Kidney (tissue), 14 donors: ENCODE data around the gene ABCB9. TPM values are rescaled to one million over a fixed set of nuclear protein-coding genes. Genes with fewer than 3 reads are reported as not detected.

ENCODE experiments used
- DNase-seq, 5 donors: peaks; one replicate each; pipeline ENCODE4 v3.0.0-alpha.2; 2013 to 2020
- FAIRE-seq: peaks from 2 replicates; lab custom pipeline; 2012; peaks lifted over from hg19 to GRCh38; lab: Jason Lieb, UNC
- H3K27ac ChIP-seq, 2 donors: one replicate each; pipeline ENCODE4 v1.7.0; 2013; ENCODE audit warnings: low read depth in 2 of 2, low read length in 2 of 2, inconsistent platforms in 1 of 2
- H3K27me3 ChIP-seq: one replicate; pipeline ENCODE4 v1.7.1; 2013; ENCODE audit warnings: low read length, inconsistent platforms; ENCODE audit not compliant: control insufficient read depth, insufficient read depth
- H3K36me3 ChIP-seq, 3 donors: one replicate each; pipeline versions ENCODE4 v1.7.0 to v1.7.1; 2013; ENCODE audit warnings: low read length in 3 of 3, control low read depth in 1 of 3, inconsistent platforms in 1 of 3; ENCODE audit not compliant: insufficient read depth in 3 of 3, control insufficient read depth in 2 of 3
- H3K4me1 ChIP-seq, 3 donors: one replicate each; pipeline versions ENCODE4 v1.7.0 to v1.7.1; 2013; ENCODE audit warnings: low read length in 3 of 3, inconsistent platforms in 1 of 3, low read depth in 1 of 3; ENCODE audit not compliant: control insufficient read depth in 2 of 3, insufficient read depth in 2 of 3
- H3K4me3 ChIP-seq, 3 donors: one replicate each; pipeline versions ENCODE4 v1.7.0 to v1.8.1; 2013; ENCODE audit warnings: low read length in 3 of 3, control low read depth in 1 of 3, inconsistent platforms in 1 of 3
- H3K9ac ChIP-seq, 3 donors: one replicate each; pipeline versions ENCODE4 v1.7.0 to v1.7.1; 2013; ENCODE audit warnings: low read length in 3 of 3, control low read depth in 1 of 3, inconsistent platforms in 1 of 3
- H3K9me3 ChIP-seq, 3 donors: one replicate each; pipeline versions ENCODE4 v1.7.0 to v1.7.1; 2013; ENCODE audit warnings: low read length in 3 of 3, control low read depth in 1 of 3, inconsistent platforms in 1 of 3; ENCODE audit not compliant: control insufficient read depth in 2 of 3, insufficient read depth in 1 of 3
- intact Hi-C: fragments of 100-400 bp; cut with DNase I; formaldehyde crosslinking; loops from one replicate; pipeline ENCODE4 v1.11.1; 2022
- polyA plus RNA-seq: library from polyadenylated mRNA; stranded (reverse); fragments of 350-450 nt; fragmentation: Illumina TruSeq; extraction: RNeasy Lipid Tissue Mini Kit (QIAGEN cat#74804); gene quantifications from one replicate; pipeline ENCODE4 v1.2.3, GENCODE V29; 2014; ENCODE audit warnings: low read depth, low replicate concordance; ENCODE audit not compliant: insufficient read depth
- total RNA-seq: library from RNA; stranded (reverse); fragmentation: NEBNext Ultra II Directional; extraction: Animal tissue kit (Norgen Biotek cat#: 25700); gene quantifications from one replicate; pipeline ENCODE4 v1.2.1, GENCODE V29; 2021
- TF ChIP-seq, protein P1 (sequence below): IDR thresholded peaks from 3 replicates; pipeline ENCODE4 v1.5.1; 2012; ENCODE audit warnings: mild to moderate bottlenecking, moderate library complexity, borderline replicate concordance; ENCODE audit not compliant: insufficient read depth; ENCODE audit errors: extremely low read depth
- donor health status: control.
- donor health status: control.
- donor health status: control.
- donor health status: control.
- donor health status: control.
- donor health status: DM: yes; HTN: yes; CAD: no.
- donor health status: Normal renal cell carcinoma (clear cell type).

Gene ABCB9
- total and polyA plus RNA-seq, 2 donors from 2014 or later, result 4.6 to 7.6 TPM

GRCh38 chr12:122891661-122892525, 74.4 kb downstream of the ABCB9 start:
- Histone ChIP-seq H3K36me3 (no peaks in the 10 kb centered on the region), H3K9ac (peak overlapping the region in 2 of 3 donors; percentile 34 to 43), H3K9me3 (no peaks in the 10 kb centered on the region), H3K27me3 (no peaks in the 10 kb centered on the region), H3K27ac (peak overlapping the region; percentile 25 to 65), H3K4me3 (peak overlapping the region in 2 of 3 donors; percentile 29 to 39), H3K4me1 (peaks cover 2 to 48% (median 46%) of the 10 kb centered on the region in 3 donors)
- intact Hi-C loops, result no loop called here
- FAIRE-seq (no peak), DNase-seq (peak in 1 of 5 donors; percentile 49)
- TF ChIP-seq, protein P1, sequence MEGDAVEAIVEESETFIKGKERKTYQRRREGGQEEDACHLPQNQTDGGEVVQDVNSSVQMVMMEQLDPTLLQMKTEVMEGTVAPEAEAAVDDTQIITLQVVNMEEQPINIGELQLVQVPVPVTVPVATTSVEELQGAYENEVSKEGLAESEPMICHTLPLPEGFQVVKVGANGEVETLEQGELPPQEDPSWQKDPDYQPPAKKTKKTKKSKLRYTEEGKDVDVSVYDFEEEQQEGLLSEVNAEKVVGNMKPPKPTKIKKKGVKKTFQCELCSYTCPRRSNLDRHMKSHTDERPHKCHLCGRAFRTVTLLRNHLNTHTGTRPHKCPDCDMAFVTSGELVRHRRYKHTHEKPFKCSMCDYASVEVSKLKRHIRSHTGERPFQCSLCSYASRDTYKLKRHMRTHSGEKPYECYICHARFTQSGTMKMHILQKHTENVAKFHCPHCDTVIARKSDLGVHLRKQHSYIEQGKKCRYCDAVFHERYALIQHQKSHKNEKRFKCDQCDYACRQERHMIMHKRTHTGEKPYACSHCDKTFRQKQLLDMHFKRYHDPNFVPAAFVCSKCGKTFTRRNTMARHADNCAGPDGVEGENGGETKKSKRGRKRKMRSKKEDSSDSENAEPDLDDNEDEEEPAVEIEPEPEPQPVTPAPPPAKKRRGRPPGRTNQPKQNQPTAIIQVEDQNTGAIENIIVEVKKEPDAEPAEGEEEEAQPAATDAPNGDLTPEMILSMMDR, result no peak

- no peak overlapping the region for H3K4me3 ChIP-seq
- intact Hi-C loops, result no loop called here
- no peak overlapping the region for H3K9ac ChIP-seq
- FAIRE-seq, result no peak
- no peaks in the 10 kb centered on the region for H3K27me3 ChIP-seq
- no peaks in the 10 kb centered on the region for H3K9me3 ChIP-seq
- no peak for DNase-seq
- TF ChIP-seq, protein P1, result no peak
- peak overlapping the region; percentile 44 to 96 for H3K27ac ChIP-seq
- H3K36me3 ChIP-seq, result no peaks in the 10 kb centered on the region
- H3K4me1 ChIP-seq, result peaks cover 2 to 51% (median 45%) of the 10 kb centered on the region in 3 donors
Measured at GRCh38 chr12:122889761-122890520, 76.3 kb downstream of the ABCB9 start.

DNA sequence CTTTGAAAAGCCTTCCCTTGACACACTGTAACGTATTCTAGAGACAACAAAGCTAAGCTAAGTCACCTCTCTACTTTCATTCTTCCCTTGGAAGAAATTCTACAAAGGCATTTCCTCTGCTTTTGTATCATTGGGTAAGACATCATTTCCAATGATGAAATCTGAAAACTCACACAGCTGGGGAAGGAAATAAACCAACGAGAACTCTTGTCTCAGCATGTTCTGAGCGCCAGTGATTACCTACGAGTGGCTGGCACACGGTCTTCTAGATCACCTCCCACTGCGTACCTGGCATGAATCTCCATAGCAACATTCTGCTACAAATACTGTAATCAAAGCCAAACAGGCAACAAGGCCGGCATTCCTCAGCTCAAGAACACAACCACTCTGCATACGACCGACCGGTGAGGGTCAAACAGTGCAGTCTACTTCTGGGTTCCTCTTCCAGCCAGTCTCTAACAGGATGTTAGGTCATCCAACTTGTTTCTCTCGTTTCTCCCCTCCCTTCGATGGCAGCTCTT, 78.0 kb downstream of the ABCB9 start:
- Histone ChIP-seq H3K27me3 (no peaks in the 10 kb centered on the region), H3K4me3 (peak overlapping the region in 2 of 3 donors; percentile 3 to 10), H3K27ac (peak overlapping the region; percentile 89 to 96), H3K36me3 (no peaks in the 10 kb centered on the region), H3K9ac (peak overlapping the region in 1 of 3 donors; percentile 60), H3K4me1 (peaks cover 0 to 44% (median 39%) of the 10 kb centered on the region in 3 donors), H3K9me3 (no peaks in the 10 kb centered on the region)
- DNase-seq (peak; percentile 74 to 92 (median 81)), FAIRE-seq (peak; percentile 33)
- TF ChIP-seq, protein P1, result no peak
- intact Hi-C loops, result no loop called here
